GM21515 (cell line): Measurements from ENCODE around the gene KRTAP25-1.

ENCODE experiments used
- ATAC-seq: cut with Tn5 transposase; IDR thresholded peaks from one replicate; pipeline ENCODE4 v1.9.1; 2021; ENCODE audit not compliant: unreplicated experiment

The KRTAP25-1 gene

GRCh38 chr21:30289215-30289614 is at the start of gene KRTAP25-1:
Gene KRTAP25-1 (minus strand): TSS chr21:30289514. CDS start chr21:30289490, 24 bp downstream.
- no peak for ATAC-seq

GRCh38 chr21:30338717-30339116 is 49.4 kb upstream of the KRTAP25-1 start:
- no peak for ATAC-seq

GRCh38 chr21:30337772-30338171 is 48.5 kb upstream of the KRTAP25-1 start:
- no peak for ATAC-seq

GRCh38 chr21:30337276-30337744 is 48.0 kb upstream of the KRTAP25-1 start, which contains the start of gene KRTAP27-1:
Gene KRTAP27-1 (minus strand): TSS chr21:30337694. CDS start chr21:30337668, 26 bp downstream.
- no peak for ATAC-seq

GRCh38 chr21:30336596-30336995 is 47.3 kb upstream of the KRTAP25-1 start:
- ATAC-seq: no peak

- ATAC-seq: no peak
Observed at GRCh38 chr21:30333736-30334135, 44.4 kb upstream of the KRTAP25-1 start.

GRCh38 chr21:30332681-30333080 is 43.4 kb upstream of the KRTAP25-1 start:
- no peak for ATAC-seq

- ATAC-seq: no peak
Observed at GRCh38 chr21:30329203-30329875, 40.0 kb upstream of the KRTAP25-1 start.

GRCh38 chr21:30326390-30326789 is 37.1 kb upstream of the KRTAP25-1 start:
- no peak for ATAC-seq

GRCh38 chr21:30320215-30320614 is 30.9 kb upstream of the KRTAP25-1 start, which contains the start of gene KRTAP26-1:
Gene KRTAP26-1 (minus strand): TSS chr21:30320315. CDS start chr21:30320035, 280 bp downstream.
- no peak for ATAC-seq

GRCh38 chr21:30315701-30316100 is 26.4 kb upstream of the KRTAP25-1 start:
- no peak for ATAC-seq

GRCh38 chr21:30306884-30307283 is 17.6 kb upstream of the KRTAP25-1 start:
- ATAC-seq: no peak

GRCh38 chr21:30305136-30305535 is 15.8 kb upstream of the KRTAP25-1 start:
- no peak for ATAC-seq

GRCh38 chr21:30282850-30283249 is 6.5 kb downstream of the KRTAP25-1 start, which contains the start of gene KRTAP24-1:
Gene KRTAP24-1 (minus strand): TSS chr21:30282950. CDS start chr21:30282932, 18 bp downstream.
- ATAC-seq: no peak

- ATAC-seq: no peak
Observed at GRCh38 chr21:30271611-30272010, 17.7 kb downstream of the KRTAP25-1 start.

- ATAC-seq: no peak
Observed at GRCh38 chr21:30271156-30271555, 18.2 kb downstream of the KRTAP25-1 start.

- no peak for ATAC-seq
Observed at GRCh38 chr21:30269803-30270530, 19.3 kb downstream of the KRTAP25-1 start.

- ATAC-seq: no peak
Observed at GRCh38 chr21:30268608-30269197, 20.6 kb downstream of the KRTAP25-1 start.

- no peak for ATAC-seq
Observed at GRCh38 chr21:30257773-30258172, 31.5 kb downstream of the KRTAP25-1 start.

- no peak for ATAC-seq
Observed at GRCh38 chr21:30256100-30256499, 33.2 kb downstream of the KRTAP25-1 start.

GRCh38 chr21:30255679-30256078 is 33.6 kb downstream of the KRTAP25-1 start:
- no peak for ATAC-seq

- ATAC-seq: no peak
Observed at GRCh38 chr21:30251781-30252180, 37.5 kb downstream of the KRTAP25-1 start.
